ENCODE results near the gene PIK3C3.

The PIK3C3 gene

DNA sequence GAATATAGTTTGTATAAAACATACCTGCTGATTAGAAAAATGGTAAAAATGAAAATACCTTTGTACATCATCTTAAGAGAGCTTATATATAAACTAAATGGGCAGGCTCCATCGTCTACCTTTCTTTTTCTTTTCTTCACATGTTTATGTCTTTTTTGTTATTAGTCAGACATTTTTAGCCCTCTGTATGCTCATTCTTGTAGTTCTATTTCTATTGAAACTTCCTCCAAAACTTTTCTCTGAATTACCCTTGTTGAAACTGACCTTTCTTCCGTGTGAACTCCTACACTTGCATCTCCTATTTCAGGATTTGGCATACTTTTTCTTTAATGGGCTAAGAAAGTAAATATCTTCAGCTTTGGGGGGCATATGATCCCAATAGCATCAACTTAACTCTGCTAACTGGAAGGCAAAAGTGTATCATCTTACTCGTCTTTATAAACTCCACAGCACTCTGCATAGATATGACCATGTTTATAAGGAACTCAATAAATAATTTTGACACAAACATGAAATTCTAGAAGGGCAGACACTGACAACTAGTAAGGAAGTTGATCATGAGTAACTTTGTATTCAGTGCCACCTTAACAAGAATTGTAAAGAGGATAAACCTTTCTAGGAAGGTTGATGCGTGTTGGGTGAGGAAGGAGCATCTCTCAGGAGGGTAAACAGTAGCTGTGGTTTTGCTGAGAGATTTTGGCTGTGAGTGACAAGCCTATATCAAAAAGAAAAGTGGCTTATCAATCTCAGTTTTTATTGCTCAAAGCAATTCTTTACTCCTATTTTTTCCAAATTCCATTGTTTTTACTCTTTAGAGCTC lies 127.6 kb downstream of the PIK3C3 start:
- Histone ChIP-seq H3K27me3 (ENCODE audit: insufficient read depth, low read length) (no peaks in the 10 kb centered on the region), H4K20me1 (ENCODE audit: insufficient read depth, low read length) (no peaks in the 10 kb centered on the region), H3K4me3 (ENCODE audit: low read depth, low read length, poor library complexity, severe bottlenecking) (no peak overlapping the region), H2AFZ (ENCODE audit: low read length) (no peak overlapping the region), H3K9ac (ENCODE audit: low read length) (no peak overlapping the region), H3K4me1 (ENCODE audit: insufficient read depth, low read length, severe bottlenecking) (no peaks in the 10 kb centered on the region), H3K79me2 (ENCODE audit: insufficient read depth, low read length) (no peaks in the 10 kb centered on the region), H3K4me2 (ENCODE audit: low read length) (no peak overlapping the region), H3K9me3 (ENCODE audit: low read length) (no peaks in the 10 kb centered on the region), H3K36me3 (ENCODE audit: insufficient read depth, low read length) (peaks cover 21% of the 10 kb centered on the region; the same call in 1 of the 2 replicates), H3K9me2 (ENCODE audit: low read depth, low read length) (no peaks in the 10 kb centered on the region), H3K27ac (ENCODE audit: low read depth, low read length, poor library complexity, severe bottlenecking) (no peak overlapping the region), H3F3A (ENCODE audit: insufficient read depth, low read length) (no peaks in the 10 kb centered on the region)
- no peak for TF ChIP-seq EZH2 (IDR thresholded peaks at IDR 0.05; ENCODE audit: borderline replicate concordance, low read length)
- TF ChIP-seq, protein P1, sequence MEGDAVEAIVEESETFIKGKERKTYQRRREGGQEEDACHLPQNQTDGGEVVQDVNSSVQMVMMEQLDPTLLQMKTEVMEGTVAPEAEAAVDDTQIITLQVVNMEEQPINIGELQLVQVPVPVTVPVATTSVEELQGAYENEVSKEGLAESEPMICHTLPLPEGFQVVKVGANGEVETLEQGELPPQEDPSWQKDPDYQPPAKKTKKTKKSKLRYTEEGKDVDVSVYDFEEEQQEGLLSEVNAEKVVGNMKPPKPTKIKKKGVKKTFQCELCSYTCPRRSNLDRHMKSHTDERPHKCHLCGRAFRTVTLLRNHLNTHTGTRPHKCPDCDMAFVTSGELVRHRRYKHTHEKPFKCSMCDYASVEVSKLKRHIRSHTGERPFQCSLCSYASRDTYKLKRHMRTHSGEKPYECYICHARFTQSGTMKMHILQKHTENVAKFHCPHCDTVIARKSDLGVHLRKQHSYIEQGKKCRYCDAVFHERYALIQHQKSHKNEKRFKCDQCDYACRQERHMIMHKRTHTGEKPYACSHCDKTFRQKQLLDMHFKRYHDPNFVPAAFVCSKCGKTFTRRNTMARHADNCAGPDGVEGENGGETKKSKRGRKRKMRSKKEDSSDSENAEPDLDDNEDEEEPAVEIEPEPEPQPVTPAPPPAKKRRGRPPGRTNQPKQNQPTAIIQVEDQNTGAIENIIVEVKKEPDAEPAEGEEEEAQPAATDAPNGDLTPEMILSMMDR (IDR thresholded peaks at IDR 0.05; ENCODE audit: low read length), result no peak

- Histone ChIP-seq H2AFZ (ENCODE audit: low read length) (no peak overlapping the region), H3K27me3 (ENCODE audit: insufficient read depth, low read length) (no peaks in the 10 kb centered on the region), H3K36me3 (ENCODE audit: insufficient read depth, low read length) (peaks cover 18% of the 10 kb centered on the region; the same call in 1 of the 2 replicates), H3K9ac (ENCODE audit: low read length) (no peak overlapping the region), H4K20me1 (ENCODE audit: insufficient read depth, low read length) (no peaks in the 10 kb centered on the region), H3K27ac (ENCODE audit: low read depth, low read length, poor library complexity, severe bottlenecking) (no peak overlapping the region), H3K9me2 (ENCODE audit: low read depth, low read length) (no peaks in the 10 kb centered on the region), H3K4me1 (ENCODE audit: insufficient read depth, low read length, severe bottlenecking) (no peaks in the 10 kb centered on the region), H3K4me2 (ENCODE audit: low read length) (no peak overlapping the region), H3K79me2 (ENCODE audit: insufficient read depth, low read length) (no peaks in the 10 kb centered on the region), H3K4me3 (ENCODE audit: low read depth, low read length, poor library complexity, severe bottlenecking) (no peak overlapping the region), H3F3A (ENCODE audit: insufficient read depth, low read length) (no peaks in the 10 kb centered on the region), H3K9me3 (ENCODE audit: low read length) (no peaks in the 10 kb centered on the region)
- TF ChIP-seq, protein P1 (IDR thresholded peaks at IDR 0.05; ENCODE audit: low read length), result no peak
- TF ChIP-seq EZH2 (IDR thresholded peaks at IDR 0.05; ENCODE audit: borderline replicate concordance, low read length), result no peak
Measured at GRCh38 chr18:42086288-42086687, 131.3 kb downstream of the PIK3C3 start.

DNA sequence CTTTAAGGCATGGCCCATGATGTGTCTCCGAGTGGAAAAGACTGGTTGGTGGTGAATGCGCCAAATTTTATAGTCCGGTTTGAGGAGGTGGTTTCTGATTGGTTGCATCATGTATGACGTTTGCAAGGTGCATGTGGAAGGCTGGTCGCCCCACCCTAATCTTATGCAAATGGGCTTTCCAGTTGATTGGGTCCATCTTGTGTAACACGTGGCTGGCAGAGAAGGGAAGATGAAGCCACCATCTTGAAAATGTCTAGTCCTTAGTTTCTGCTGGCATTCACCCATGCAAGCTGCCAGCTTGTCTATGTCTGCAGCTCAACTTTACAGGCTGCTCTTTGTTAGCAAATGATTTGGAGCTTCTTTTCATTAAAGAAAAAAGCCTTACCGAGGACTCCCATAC lies 132.2 kb downstream of the PIK3C3 start:
- no peaks in the 10 kb centered on the region for H4K20me1 ChIP-seq (ENCODE audit: insufficient read depth, low read length)
- no peak overlapping the region for H2AFZ ChIP-seq (ENCODE audit: low read length)
- H3K79me2 ChIP-seq (ENCODE audit: insufficient read depth, low read length), result no peaks in the 10 kb centered on the region
- no peak overlapping the region for H3K4me3 ChIP-seq (ENCODE audit: low read depth, low read length, poor library complexity, severe bottlenecking)
- no peaks in the 10 kb centered on the region for H3F3A ChIP-seq (ENCODE audit: insufficient read depth, low read length)
- H3K4me1 ChIP-seq (ENCODE audit: insufficient read depth, low read length, severe bottlenecking), result no peaks in the 10 kb centered on the region
- H3K9me3 ChIP-seq (ENCODE audit: low read length), result no peaks in the 10 kb centered on the region
- no peaks in the 10 kb centered on the region for H3K27me3 ChIP-seq (ENCODE audit: insufficient read depth, low read length)
- no peaks in the 10 kb centered on the region for H3K9me2 ChIP-seq (ENCODE audit: low read depth, low read length)
- no peak overlapping the region for H3K27ac ChIP-seq (ENCODE audit: low read depth, low read length, poor library complexity, severe bottlenecking)
- H3K36me3 ChIP-seq (ENCODE audit: insufficient read depth, low read length), result peaks cover 16% of the 10 kb centered on the region; the same call in 1 of the 2 replicates
- TF ChIP-seq EZH2 (IDR thresholded peaks at IDR 0.05; ENCODE audit: borderline replicate concordance, low read length), result no peak
- TF ChIP-seq, protein P1 (IDR thresholded peaks at IDR 0.05; ENCODE audit: low read length), result no peak
- H3K9ac ChIP-seq (ENCODE audit: low read length), result no peak overlapping the region
- H3K4me2 ChIP-seq (ENCODE audit: low read length), result no peak overlapping the region
